Ureter (tissue), 1 donor: ENCODE measurements around the gene ULBP2. TPM values are rescaled to one million over a fixed set of nuclear protein-coding genes. Genes with fewer than 3 reads are reported as not detected.

Source experiments
- total RNA-seq: library from RNA; stranded (reverse); gene quantifications from one replicate; pipeline ENCODE4 v1.2.4, GENCODE V29; 2023
- donor health status: DM: yes; HTN: yes; CAD: no.

ULBP2 gene
- total RNA-seq, 1 donor from 2014 or later: 3.0 TPM

Other genes starting within 250 kb of the ULBP2 start
- 46.2 TPM for gene LATS1, start 223.9 kb upstream of the ULBP2 start, total RNA-seq
- 51.4 TPM for gene NUP43, start 195.5 kb upstream of the ULBP2 start, total RNA-seq
- 56.0 TPM for gene PCMT1, start 192.3 kb upstream of the ULBP2 start, total RNA-seq
- 73.6 TPM for gene LRP11, start 77.7 kb upstream of the ULBP2 start, total RNA-seq
- gene RAET1E, start 43.9 kb upstream of the ULBP2 start, total RNA-seq: 5.5 TPM
- 5.2 TPM for gene RAET1G, start 18.9 kb upstream of the ULBP2 start, total RNA-seq
- gene ULBP1, start 21.9 kb downstream of the ULBP2 start, total RNA-seq: 2.5 TPM
- not detected for gene RAET1L, start 83.5 kb downstream of the ULBP2 start, total RNA-seq
- gene ULBP3, start 127.1 kb downstream of the ULBP2 start, total RNA-seq: 4.5 TPM
- gene PPP1R14C, start 201.0 kb downstream of the ULBP2 start, total RNA-seq: 0.52 TPM